WTC11 (cell line): Measurements from ENCODE around the gene ZNF189. TPM values are rescaled to one million over a fixed set of nuclear protein-coding genes. Genes with fewer than 3 reads are reported as not detected.

Source experiments
- ATAC-seq: fragments of 200-7000 bp; cut with Tn5 transposase; 2 replicates; pipeline ENCODE4 v1.10.0; 2021; ENCODE audit warnings: mild to moderate bottlenecking, moderate library complexity
- CTCF ChIA-PET: fragments of 300-600 bp; sonication (Branson Sonifier 250); formaldehyde crosslinking; loops from one replicate; lab custom pipeline; 2021; ENCODE audit warnings: antibody characterized with exemption; lab: Charles Lee
- POLR2A ChIA-PET: fragments of 350-600 bp; sonication (Branson Sonifier 250); formaldehyde crosslinking; loops from one replicate; lab custom pipeline; 2021; ENCODE audit warnings: antibody characterized with exemption; lab: Charles Lee
- DNase-seq: peaks from one replicate; pipeline ENCODE4 v3.0.0; 2021; ENCODE audit warnings: low spot score
- H3K27ac Mint-ChIP-seq: 2 replicates; pipeline ENCODE4 v1.8.0; 2021; ENCODE audit warnings: mixed read lengths
- H3K27me3 Mint-ChIP-seq: 2 replicates; pipeline ENCODE4 v1.8.0; 2021; ENCODE audit warnings: low read depth, mild to moderate bottlenecking, moderate library complexity, mixed read lengths
- H3K36me3 Mint-ChIP-seq: 2 replicates; pipeline ENCODE4 v1.8.0; 2021; ENCODE audit warnings: mixed read lengths
- H3K4me1 Mint-ChIP-seq: 2 replicates; pipeline ENCODE4 v1.8.0; 2022; ENCODE audit warnings: mixed read lengths
- H3K4me3 Mint-ChIP-seq: 2 replicates; pipeline ENCODE4 v1.8.0; 2021; ENCODE audit warnings: mild to moderate bottlenecking, moderate library complexity, mixed read lengths
- H3K9me3 Mint-ChIP-seq: 2 replicates; pipeline ENCODE4 v1.8.0; 2021; ENCODE audit warnings: mixed read lengths
- ARID4B ChIP-seq: sonication (generic); formaldehyde crosslinking; IDR thresholded peaks from 2 replicates; pipeline ENCODE4 v1.8.0; 2023; ENCODE audit warnings: missing genetic modification reagents, mild to moderate bottlenecking, borderline replicate concordance
- CBFB ChIP-seq: sonication (generic); formaldehyde crosslinking; IDR thresholded peaks from 2 replicates; pipeline ENCODE4 v1.8.1; 2022; ENCODE audit warnings: mild to moderate bottlenecking, low read depth, missing genetic modification reagents
- CREB1 ChIP-seq: sonication (generic); formaldehyde crosslinking; IDR thresholded peaks from 2 replicates; pipeline ENCODE4 v1.8.0; 2023; ENCODE audit warnings: mild to moderate bottlenecking, missing genetic modification reagents
- EMX1 ChIP-seq: fragments of 250-450 bp; sonication (Bioruptor Pico); IDR thresholded peaks from 2 replicates; pipeline ENCODE4 v1.8.0; 2021; ENCODE audit warnings: mild to moderate bottlenecking
- NFYB ChIP-seq: sonication (generic); formaldehyde crosslinking; conservative IDR thresholded peaks from 2 replicates; pipeline ENCODE4 v1.8.0; 2022; ENCODE audit warnings: low read depth, missing genetic modification reagents
- NR2C2 ChIP-seq: sonication (generic); formaldehyde crosslinking; IDR thresholded peaks from 2 replicates; pipeline ENCODE4 v1.8.0; 2022; ENCODE audit warnings: mild to moderate bottlenecking, missing genetic modification reagents
- SMAD3 ChIP-seq: sonication (generic); formaldehyde crosslinking; IDR thresholded peaks from 2 replicates; pipeline ENCODE4 v1.8.0; 2022; ENCODE audit warnings: missing genetic modification reagents, mild to moderate bottlenecking, borderline replicate concordance
- TEAD1 ChIP-seq: sonication (generic); formaldehyde crosslinking; IDR thresholded peaks from 2 replicates; pipeline ENCODE4 v1.8.0; 2022; ENCODE audit warnings: mild to moderate bottlenecking, missing genetic modification reagents
- TEAD4 ChIP-seq: sonication (generic); formaldehyde crosslinking; IDR thresholded peaks from 2 replicates; pipeline ENCODE4 v1.8.0; 2022; ENCODE audit warnings: mild to moderate bottlenecking, missing genetic modification reagents
- ZNF121 ChIP-seq: sonication (generic); formaldehyde crosslinking; IDR thresholded peaks from 2 replicates; pipeline ENCODE4 v1.8.0; 2023; ENCODE audit warnings: missing genetic modification reagents
- ZNF138 ChIP-seq: sonication (generic); formaldehyde crosslinking; conservative IDR thresholded peaks from 2 replicates; pipeline ENCODE4 v1.8.1; 2022; ENCODE audit warnings: mild to moderate bottlenecking, moderate library complexity, missing genetic modification reagents
- ZNF263 ChIP-seq: sonication (generic); formaldehyde crosslinking; IDR thresholded peaks from 2 replicates; pipeline ENCODE4 v1.8.1; 2022; ENCODE audit warnings: low read depth, mild to moderate bottlenecking, moderate library complexity, missing genetic modification reagents
- ZSCAN18 ChIP-seq: fragments of 250-450 bp; sonication (Bioruptor Pico); IDR thresholded peaks from 2 replicates; pipeline ENCODE4 v2.1.2; 2022; ENCODE audit warnings: mild to moderate bottlenecking, moderate library complexity
- total RNA-seq: library from RNA; stranded (reverse); gene quantifications from 3 replicates; pipeline ENCODE4 v1.2.3, GENCODE V29; 2021

The ZNF189 gene
- total RNA-seq, 1 experiment from 2014 or later, result 10.3 TPM

GRCh38 chr9:101369286-101369685 is 29.4 kb upstream of the ZNF189 start:
- CTCF ChIA-PET, result interaction anchor here (0.8 kb wide), 1 partner anchor 17 kb away, joined by 3 read pairs; no protein-coding TSS in a partner anchor

GRCh38 chr9:101369884-101370531 is 28.6 kb upstream of the ZNF189 start:
- peaks cover 6% of the 10 kb centered on the region for H3K4me1 Mint-ChIP-seq
- H3K27me3 Mint-ChIP-seq, result no peaks in the 10 kb centered on the region
- DNase-seq, result no peak
- H3K9me3 Mint-ChIP-seq, result peaks cover 10% of the 10 kb centered on the region
- no peak for TF ChIP-seq TEAD4 (CRISPR knock-in tag)
- no peak for TF ChIP-seq CREB1
- TF ChIP-seq ZNF138 (CRISPR knock-in tag), result no peak
- no peak for TF ChIP-seq TEAD1 (CRISPR knock-in tag)
- no peak for TF ChIP-seq ZSCAN18 (CRISPR knock-in tag)
- no peak for TF ChIP-seq NR2C2 (CRISPR knock-in tag)
- TF ChIP-seq ARID4B (CRISPR knock-in tag), result no peak
- TF ChIP-seq SMAD3 (CRISPR knock-in tag), result no peak
- no peak for TF ChIP-seq NFYB (CRISPR knock-in tag)
- TF ChIP-seq EMX1 (CRISPR knock-in tag), result no peak
- ATAC-seq, result no peak
- H3K36me3 Mint-ChIP-seq, result no peaks in the 10 kb centered on the region
- ChIA-PET CTCF (interaction anchor here (0.7 to 1.4 kb wide), 3 partner anchors 26 to 160 kb away, joined by 3 to 6 read pairs (median 5); no protein-coding TSS in a partner anchor), POLR2A (no interaction called here)
- no peak overlapping the region for H3K4me3 Mint-ChIP-seq
- H3K27ac Mint-ChIP-seq, result no peak overlapping the region

More at GRCh38 chr9:101369286-101369685, 29.4 kb upstream of the ZNF189 start:
- peaks cover 10% of the 10 kb centered on the region for H3K9me3 Mint-ChIP-seq
- TF ChIP-seq ZNF121 (CRISPR knock-in tag), result no peak
- POLR2A ChIA-PET, result no interaction called here
- DNase-seq (no peak), ATAC-seq (no peak)
- H3K27ac Mint-ChIP-seq, result no peak overlapping the region
- H3K27me3 Mint-ChIP-seq, result no peaks in the 10 kb centered on the region
- no peak overlapping the region for H3K4me3 Mint-ChIP-seq
- peaks cover 6% of the 10 kb centered on the region for H3K4me1 Mint-ChIP-seq
- H3K36me3 Mint-ChIP-seq, result no peaks in the 10 kb centered on the region

- POLR2A ChIA-PET, result interaction anchor here (1.2 kb wide), 1 partner anchor 10 kb away, joined by 5 read pairs; no protein-coding TSS in a partner anchor
- H3K4me3 Mint-ChIP-seq, result no peak overlapping the region
- no peak for TF ChIP-seq ZNF263 (CRISPR knock-in tag)
- no peak for TF ChIP-seq CBFB (CRISPR knock-in tag)
- TF ChIP-seq, all 79 proteins: peak for 0
- DNase-seq, result no peak
- CTCF ChIA-PET, result interaction anchor here (2.5 kb wide), 1 partner anchor 17 kb away, joined by 13 read pairs; no protein-coding TSS in a partner anchor
- Mint-ChIP-seq H3K9me3 (peaks cover 13% of the 10 kb centered on the region), H3K4me1 (peaks cover 19% of the 10 kb centered on the region), H3K27ac (no peak overlapping the region), H3K27me3 (no peaks in the 10 kb centered on the region), H3K36me3 (no peaks in the 10 kb centered on the region)
- ATAC-seq, result no peak
Observed at GRCh38 chr9:101371813-101372212, 26.8 kb upstream of the ZNF189 start.
